HepG2 (cell line): ENCODE measurements around the gene IL24. TPM values are rescaled to one million over a fixed set of nuclear protein-coding genes. Genes with fewer than 3 reads are reported as not detected.

Source experiments
- ATAC-seq: fragments of 200-7000 bp; cut with Tn5 transposase; 3 replicates; pipeline ENCODE4 v1.9.1; 2020; ENCODE audit warnings: mild to moderate bottlenecking, moderate library complexity
- Bru-seq: library from RNA; stranded (reverse); fragments of 400-500 nt; gene quantifications from one replicate; lab custom pipeline; 2021; lab: Mats Ljungman, UMichigan
- BruChase-seq, 2 experiments: library from RNA; stranded (reverse); fragments of 400-500 nt; gene quantifications; one replicate each; lab custom pipeline; 2021; lab: Mats Ljungman, UMichigan
- BruUV-seq: library from RNA; stranded (reverse); fragments of 400-500 nt; replicated peaks from 2 replicates; lab custom pipeline; 2021; lab: Mats Ljungman, UMichigan
- CTCF ChIA-PET: fragments of 300-600 bp; formaldehyde crosslinking; extraction: SDS; loops from one replicate; lab custom pipeline; 2021; ENCODE audit warnings: low total read pairs, inconsistent platforms, low intra/inter-chr PET ratio; lab: Yijun Ruan, JAX
- POLR2A ChIA-PET: fragments of 350-600 bp; sonication (Branson Sonifier 250); formaldehyde crosslinking; loops from one replicate; lab custom pipeline; 2020; ENCODE audit warnings: antibody characterized with exemption, inconsistent platforms; lab: Yijun Ruan, JAX
- DNase-seq: peaks from one replicate; pipeline ENCODE4 v3.0.0-alpha.2; 2015; ENCODE audit warnings: low spot score
- FAIRE-seq: peaks from 3 replicates; lab custom pipeline; 2011; peaks lifted over from hg19 to GRCh38; lab: Jason Lieb, UNC
- H2AFZ ChIP-seq: one replicate; pipeline ENCODE4 v1.6.1; 2011; ENCODE audit warnings: low read length, inconsistent platforms
- H3K27ac ChIP-seq: fragments of 300-600 bp; 3 replicates; pipeline ENCODE4 v1.8.0; 2011; ENCODE audit warnings: mixed run types, mild to moderate bottlenecking, mixed read lengths, low read length, inconsistent platforms; ENCODE audit not compliant: insufficient read depth; ENCODE audit errors: extremely low read length
- H3K27me3 ChIP-seq, 2 experiments: fragments of 200-600 bp in 1 of 2; 2 replicates in 1 of 2; 3 replicates in 1 of 2; pipeline versions ENCODE4 v1.6.0 to v1.8.0; 2011; ENCODE audit warnings: low read length in 2 of 2, mild to moderate bottlenecking in 2 of 2, moderate library complexity in 2 of 2, inconsistent platforms in 1 of 2; ENCODE audit not compliant: insufficient read depth in 2 of 2, control insufficient read depth in 1 of 2
- H3K36me3 ChIP-seq, 2 experiments: fragments of 200-600 bp in 1 of 2; replicated peaks in 1 of 2; 2 replicates in 1 of 2; 3 replicates in 1 of 2; pipeline versions ENCODE4 v1.5.1 to v1.8.0; 2011; ENCODE audit warnings: low read length in 2 of 2, inconsistent platforms in 1 of 2; ENCODE audit not compliant: insufficient read depth in 2 of 2, control insufficient read depth in 1 of 2
- H3K4me1 ChIP-seq: 2 replicates; pipeline ENCODE4 v1.5.1; 2012; ENCODE audit warnings: low read length, inconsistent platforms; ENCODE audit not compliant: insufficient read depth
- H3K4me2 ChIP-seq: 2 replicates; pipeline ENCODE4 v1.6.0; 2011; ENCODE audit warnings: low read depth, low read length, inconsistent platforms
- H3K4me3 ChIP-seq, 3 experiments: fragments of 200-600 bp in 1 of 3; sonication (generic), shearing (Covaris generic) in 1 of 3; replicated peaks in 1 of 3; 2 replicates each; pipeline ENCODE4 v1.5.1; 2011 to 2016; ENCODE audit warnings: low read length in 3 of 3, inconsistent platforms in 2 of 3, low read depth in 2 of 3, mild to moderate bottlenecking in 2 of 3, control low read depth in 1 of 3, mixed read lengths in 1 of 3; ENCODE audit not compliant: insufficient read depth in 1 of 3
- H3K79me2 ChIP-seq: one replicate; pipeline ENCODE4 v1.6.1; 2011; ENCODE audit warnings: low read length, inconsistent platforms; ENCODE audit not compliant: insufficient read depth
- H3K9ac ChIP-seq: 2 replicates; pipeline ENCODE4 v1.6.0; 2011; ENCODE audit warnings: mild to moderate bottlenecking, low read depth, low read length, inconsistent platforms; ENCODE audit not compliant: insufficient read depth
- H3K9me3 ChIP-seq: 2 replicates; pipeline ENCODE4 v1.5.1; 2012; ENCODE audit warnings: mild to moderate bottlenecking, low read length
- H4K20me1 ChIP-seq: 2 replicates; pipeline ENCODE4 v1.6.0; 2011; ENCODE audit warnings: inconsistent platforms, mild to moderate bottlenecking, low read length, moderate library complexity; ENCODE audit not compliant: insufficient read depth
- PAWR ChIP-seq: sonication (generic); formaldehyde crosslinking; IDR thresholded peaks from 2 replicates; pipeline ENCODE4 v1.4.0; 2020; ENCODE audit warnings: missing genetic modification reagents, mild to moderate bottlenecking, borderline replicate concordance
- POLR2AphosphoS2 ChIP-seq: IDR thresholded peaks from 2 replicates; pipeline ENCODE4 v1.6.1; 2011; ENCODE audit warnings: low read depth, low read length, improper control_type of control experiment
- SNRNP70 ChIP-seq: fragments of 200-400 bp; formaldehyde crosslinking; IDR thresholded peaks from 2 replicates; pipeline ENCODE4 v1.6.1; 2017; ENCODE audit warnings: mild to moderate bottlenecking, low read depth, low read length, moderate library complexity
- ZNF383 ChIP-seq: sonication (generic); formaldehyde crosslinking; IDR thresholded peaks from 2 replicates; pipeline ENCODE4 v1.4.0; 2020; ENCODE audit warnings: missing genetic modification reagents, mild to moderate bottlenecking, borderline replicate concordance
- ZNF572 ChIP-seq: sonication (generic); formaldehyde crosslinking; IDR thresholded peaks from 2 replicates; pipeline ENCODE4 v1.5.1; 2020; ENCODE audit warnings: mild to moderate bottlenecking, missing genetic modification reagents
- WGBS: methylation state at CpG from one replicate; pipeline ENCODE4 v1.1.6; 2017; ENCODE audit warnings: low lambda C conversion rate; 5-methylcytosine and 5-hydroxymethylcytosine counted together
- in situ Hi-C: cut with HindIII; loops from 2 replicates; pipeline ENCODE4 v1.10.0; 2017; ENCODE audit warnings: low pct_unique_long_range_greater_than_20kb; ENCODE audit not compliant: extremely low pct_ligation_motif_present
- intact Hi-C: fragments of 100-400 bp; cut with micrococcal nuclease; formaldehyde crosslinking; loops from one replicate; pipeline ENCODE4 v1.10.0; 2022; ENCODE audit not compliant: unreplicated experiment
- long read RNA-seq, 2 experiments: library from RNA in 1 of 2; library from polyadenylated mRNA in 1 of 2; stranded (forward) in 1 of 2; unstranded in 1 of 2; transcript quantifications; one replicate each; pipeline ENCODE4 v2.0.0, GENCODE V29; 2019 to 2022
- polyA minus RNA-seq, 3 experiments: library from RNA; depleted of rRNA, polyadenylated mRNA; stranded (reverse); fragments of >200 nt; gene quantifications; 2 replicates each; pipeline ENCODE4 v1.2.3, GENCODE V29; 2011; ENCODE audit warnings: low replicate concordance in 1 of 3
- polyA plus RNA-seq, 8 experiments: library from polyadenylated mRNA; depleted of rRNA in 3 of 8; stranded (reverse) in 7 of 8; unstranded in 1 of 8; fragments of >200 nt; fragmentation: Illumina TruSeq in 4 of 8; extraction: Trizol in 4 of 8; gene quantifications; 2 replicates each; pipeline versions ENCODE4 v1.2.1 to v1.2.3, GENCODE V29; 2011 to 2016; ENCODE audit warnings: low read depth in 4 of 8, missing spikeins in 1 of 8, mixed read lengths in 1 of 8; ENCODE audit not compliant: insufficient read depth in 1 of 8
- total RNA-seq, 5 experiments: library from RNA; depleted of rRNA; stranded (reverse); fragments of >200 nt; fragmentation: Illumina TruSeq; extraction: Trizol; gene quantifications; 2 replicates each; pipeline ENCODE4 v1.2.3, GENCODE V29; 2016; ENCODE audit warnings: low read depth in 1 of 5

Gene IL24
- total RNA-seq (2016; rRNA removed; fragmentation: Illumina TruSeq; extraction: Trizol) (not detected in 2 replicates), polyA plus RNA-seq (2011; rRNA removed) (not detected in 2 replicates), polyA minus RNA-seq (2011; rRNA and poly(A)+ RNA removed; ENCODE audit: low replicate concordance) (0.12 TPM in 1 of 2 replicates, not detected in the other), Bru-seq, nascent RNA (not detected), BruChase-seq, experiment 1, labeled RNA remaining after a 6-hour chase (not detected), BruChase-seq, experiment 2, labeled RNA remaining after a 2-hour chase (not detected)
- total RNA-seq (2016; cell fraction: cytosol; rRNA removed; fragmentation: Illumina TruSeq; extraction: Trizol; ENCODE audit: low read depth): not detected in 2 replicates
- total RNA-seq (2016; cell fraction: insoluble cytoplasmic fraction; rRNA removed; fragmentation: Illumina TruSeq; extraction: Trizol): not detected in 2 replicates
- not detected in 2 replicates for total RNA-seq (2016; cell fraction: membrane; rRNA removed; fragmentation: Illumina TruSeq; extraction: Trizol)
- total RNA-seq (2016; cell fraction: nucleus; rRNA removed; fragmentation: Illumina TruSeq; extraction: Trizol): not detected in 2 replicates
- polyA plus RNA-seq (2011; cell fraction: cytosol; rRNA removed): not detected in 2 replicates
- not detected in 2 replicates for polyA plus RNA-seq (2011; cell fraction: nucleus; rRNA removed)
- not detected in 2 replicates for polyA plus RNA-seq (2012)
- polyA plus RNA-seq (2016; cell fraction: cytosol; fragmentation: Illumina TruSeq; extraction: Trizol; ENCODE audit: low read depth): not detected in 2 replicates
- polyA plus RNA-seq (2016; cell fraction: insoluble cytoplasmic fraction; fragmentation: Illumina TruSeq; extraction: Trizol; ENCODE audit: low read depth): not detected in 2 replicates
- not detected in 2 replicates for polyA plus RNA-seq (2016; cell fraction: membrane; fragmentation: Illumina TruSeq; extraction: Trizol; ENCODE audit: low read depth)
- not detected in 2 replicates for polyA plus RNA-seq (2016; cell fraction: nucleus; fragmentation: Illumina TruSeq; extraction: Trizol; ENCODE audit: insufficient read depth, low read depth)
- polyA minus RNA-seq (2011; cell fraction: cytosol; rRNA and poly(A)+ RNA removed): not detected in 2 replicates
- polyA minus RNA-seq (2011; cell fraction: nucleus; rRNA and poly(A)+ RNA removed): not detected in 2 replicates
- long read RNA-seq, experiment 1: 0 reads
- long read RNA-seq, experiment 2: 0 reads

- Histone ChIP-seq H3K4me3 (no peak within 1 kb of the TSS), H3K27ac (no peak within 1 kb of the TSS), H2AFZ (no peak within 1 kb of the TSS), H3K79me2 (no peaks in the 10 kb centered on the region), H3K9ac (no peak within 1 kb of the TSS), H3K9me3 (no peaks in the 10 kb centered on the region), H3K4me1 (no peaks in the 10 kb centered on the region), H3K36me3 (no peaks in the 10 kb centered on the region), H4K20me1 (no peaks in the 10 kb centered on the region), H3K4me2 (no peak within 1 kb of the TSS), H3K27me3 (peaks cover 1 to 37% of the 10 kb centered on the region in 2 experiments; a peak in 3 of 5 replicates)
- FAIRE-seq (no peak), DNase-seq (no peak), ATAC-seq (no peak)
- BruUV-seq: no TSS peak
- 12% methylated on average over 4 of the region's 4 CpGs for WGBS
- no peak for TF ChIP-seq SNRNP70
- in situ Hi-C loops: no loop called here
- CTCF ChIA-PET: no interaction called here
- POLR2A ChIA-PET: no interaction called here
- intact Hi-C loops: no loop called here
Observed at GRCh38 chr1:206897175-206897574, at the start of gene IL24. Gene IL24 (plus strand): TSS chr1:206897443. CDS start chr1:206897833, 390 bp downstream.

- H3K27ac ChIP-seq: no peak overlapping the region
- H4K20me1 ChIP-seq: no peaks in the 10 kb centered on the region
- FAIRE-seq (no peak), DNase-seq (no peak), ATAC-seq (no peak)
- H2AFZ ChIP-seq: no peak overlapping the region
- in situ Hi-C loops: no loop called here
- CTCF ChIA-PET: no interaction called here
- TF ChIP-seq ZNF572 (no peak), ZNF383 (no peak), PAWR (no peak), POLR2AphosphoS2 (no peak)
- no peaks in the 10 kb centered on the region for H3K79me2 ChIP-seq
- no peaks in the 10 kb centered on the region for H3K4me1 ChIP-seq
- H3K27me3 ChIP-seq: peaks cover 2 to 10% of the 10 kb centered on the region in 2 experiments; a peak in 3 of 5 replicates
- no TSS peak for BruUV-seq
- H3K4me3 ChIP-seq: no peak overlapping the region
- intact Hi-C loops: no loop called here
- no peaks in the 10 kb centered on the region for H3K36me3 ChIP-seq
- WGBS: 72% methylated on average over 1 of the region's 1 CpG
- POLR2A ChIA-PET: no interaction called here
- no peak overlapping the region for H3K4me2 ChIP-seq
- no peaks in the 10 kb centered on the region; the same call in 1 of the 2 replicates for H3K9me3 ChIP-seq
- H3K9ac ChIP-seq: no peak overlapping the region
Observed at GRCh38 chr1:206847946-206848345, 49.3 kb upstream of the IL24 start.
